HepG2 (cell line): ENCODE data around the gene TM4SF18. TPM values are rescaled to one million over a fixed set of nuclear protein-coding genes. Genes with fewer than 3 reads are reported as not detected.
A peak's percentile ranks its signal among the peaks of the same experiment; 100 is the strongest.

Experiments used
- AHR ChIP-seq: IDR thresholded peaks from 2 replicates; pipeline ENCODE4 v1.6.1; 2018; ENCODE audit warnings: missing genetic modification reagents, missing compliant biosample characterization
- CAMTA2 ChIP-seq: sonication (generic); formaldehyde crosslinking; IDR thresholded peaks from 2 replicates; pipeline ENCODE4 v1.4.0; 2020; ENCODE audit warnings: mild to moderate bottlenecking, missing genetic modification reagents, borderline replicate concordance
- ELF1 ChIP-seq: sonication (generic); formaldehyde crosslinking; IDR thresholded peaks from 2 replicates; pipeline ENCODE4 v1.4.0; 2020; ENCODE audit warnings: missing genetic modification reagents
- GPN1 ChIP-seq: sonication (generic); formaldehyde crosslinking; IDR thresholded peaks from 2 replicates; pipeline ENCODE4 v1.5.1; 2020; ENCODE audit warnings: missing genetic modification reagents, borderline replicate concordance
- HHEX ChIP-seq: IDR thresholded peaks from 2 replicates; pipeline ENCODE4 v1.6.1; 2016; ENCODE audit warnings: control low read depth
- HMG20A ChIP-seq: IDR thresholded peaks from 2 replicates; pipeline ENCODE4 v1.6.1; 2016; ENCODE audit warnings: borderline replicate concordance
- MTA1 ChIP-seq: sonication (generic); formaldehyde crosslinking; IDR thresholded peaks from 2 replicates; pipeline ENCODE4 v1.4.0; 2020; ENCODE audit warnings: missing genetic modification reagents, mild to moderate bottlenecking, borderline replicate concordance
- NR2F1 ChIP-seq, 2 experiments: fragments of 450-650 bp in 1 of 2; formaldehyde crosslinking in 1 of 2; IDR thresholded peaks; 2 replicates each; pipeline versions ENCODE4 v1.5.0 to v1.6.1; 2016 to 2020; ENCODE audit warnings: mild to moderate bottlenecking in 1 of 2, missing compliant biosample characterization in 1 of 2, missing genetic modification reagents in 1 of 2, moderate library complexity in 1 of 2
- RELA ChIP-seq: sonication (generic); formaldehyde crosslinking; IDR thresholded peaks from 2 replicates; pipeline ENCODE4 v1.4.0; 2020; ENCODE audit warnings: missing genetic modification reagents
- TGIF2 ChIP-seq: IDR thresholded peaks from 2 replicates; pipeline ENCODE4 v1.6.1; 2016; ENCODE audit warnings: control low read depth, missing compliant biosample characterization
- XRCC5 ChIP-seq: fragments of 200-400 bp; formaldehyde crosslinking; optimal IDR thresholded peaks from 2 replicates; pipeline ENCODE3; 2017; ENCODE audit warnings: mild to moderate bottlenecking, low read length
- YEATS4 ChIP-seq: sonication (generic); formaldehyde crosslinking; IDR thresholded peaks from 2 replicates; pipeline ENCODE4 v1.4.0; 2020; ENCODE audit warnings: missing genetic modification reagents, borderline replicate concordance
- ZFP62 ChIP-seq: sonication (generic); formaldehyde crosslinking; IDR thresholded peaks from 2 replicates; pipeline ENCODE4 v1.4.0; 2020; ENCODE audit warnings: missing genetic modification reagents
- ZFP82 ChIP-seq: sonication (generic); formaldehyde crosslinking; IDR thresholded peaks from 2 replicates; pipeline ENCODE4 v1.5.1; 2020; ENCODE audit warnings: mild to moderate bottlenecking, missing genetic modification reagents, borderline replicate concordance
- ZKSCAN1 ChIP-seq: fragments of 150-350 bp; IDR thresholded peaks from 2 replicates; pipeline ENCODE4 v1.6.1; 2014; ENCODE audit warnings: low read length
- ZNF468 ChIP-seq: sonication (generic); formaldehyde crosslinking; IDR thresholded peaks from 2 replicates; pipeline ENCODE4 v1.8.0; 2022; ENCODE audit warnings: mild to moderate bottlenecking, moderate library complexity, missing genetic modification reagents
- ZNF607 ChIP-seq: sonication (generic); formaldehyde crosslinking; IDR thresholded peaks from 2 replicates; pipeline ENCODE4 v1.5.1; 2020; ENCODE audit warnings: missing genetic modification reagents, mild to moderate bottlenecking, borderline replicate concordance
- ZNF841 ChIP-seq: sonication (generic); formaldehyde crosslinking; IDR thresholded peaks from 2 replicates; pipeline ENCODE4 v1.8.1; 2023; ENCODE audit warnings: missing genetic modification reagents, borderline replicate concordance
- ZSCAN21 ChIP-seq: sonication (generic); formaldehyde crosslinking; IDR thresholded peaks from 2 replicates; pipeline ENCODE4 v1.8.0; 2022; ENCODE audit warnings: mild to moderate bottlenecking, missing genetic modification reagents, moderate library complexity, borderline replicate concordance
- polyA plus RNA-seq, 8 experiments: library from polyadenylated mRNA; depleted of rRNA in 3 of 8; stranded (reverse) in 7 of 8; unstranded in 1 of 8; fragments of >200 nt; fragmentation: Illumina TruSeq in 4 of 8; extraction: Trizol in 4 of 8; gene quantifications; 2 replicates each; pipeline versions ENCODE4 v1.2.1 to v1.2.3, GENCODE V29; 2011 to 2016; ENCODE audit warnings: low read depth in 4 of 8, missing spikeins in 1 of 8, mixed read lengths in 1 of 8; ENCODE audit not compliant: insufficient read depth in 1 of 8
- total RNA-seq, 5 experiments: library from RNA; depleted of rRNA; stranded (reverse); fragments of >200 nt; fragmentation: Illumina TruSeq; extraction: Trizol; gene quantifications; 2 replicates each; pipeline ENCODE4 v1.2.3, GENCODE V29; 2016; ENCODE audit warnings: low read depth in 1 of 5
- TF ChIP-seq, protein P1 (sequence below): sonication (generic); formaldehyde crosslinking; IDR thresholded peaks from 2 replicates; pipeline ENCODE4 v1.4.0; 2020; ENCODE audit warnings: missing genetic modification reagents, borderline replicate concordance
- TF ChIP-seq, protein P2 (sequence below): sonication (generic); formaldehyde crosslinking; IDR thresholded peaks from 2 replicates; pipeline ENCODE4 v1.5.1; 2020; ENCODE audit warnings: missing genetic modification reagents, mild to moderate bottlenecking, borderline replicate concordance
- TF ChIP-seq, protein P3 (sequence below), 2 experiments: sonication (generic) in 1 of 2; formaldehyde crosslinking in 1 of 2; IDR thresholded peaks; 2 replicates each; pipeline versions ENCODE4 v1.4.0 to v1.6.1; 2018 to 2020; ENCODE audit warnings: missing genetic modification reagents in 2 of 2, borderline replicate concordance in 1 of 2, low read depth in 1 of 2, mild to moderate bottlenecking in 1 of 2, missing biosample characterization in 1 of 2

Gene TM4SF18
- total and polyA plus RNA-seq, 2 of the 13 experiments (the other 11 are each of a cell fraction or from before 2014, with no cell fraction given) = 0.15 TPM; not detected in 1

DNA sequence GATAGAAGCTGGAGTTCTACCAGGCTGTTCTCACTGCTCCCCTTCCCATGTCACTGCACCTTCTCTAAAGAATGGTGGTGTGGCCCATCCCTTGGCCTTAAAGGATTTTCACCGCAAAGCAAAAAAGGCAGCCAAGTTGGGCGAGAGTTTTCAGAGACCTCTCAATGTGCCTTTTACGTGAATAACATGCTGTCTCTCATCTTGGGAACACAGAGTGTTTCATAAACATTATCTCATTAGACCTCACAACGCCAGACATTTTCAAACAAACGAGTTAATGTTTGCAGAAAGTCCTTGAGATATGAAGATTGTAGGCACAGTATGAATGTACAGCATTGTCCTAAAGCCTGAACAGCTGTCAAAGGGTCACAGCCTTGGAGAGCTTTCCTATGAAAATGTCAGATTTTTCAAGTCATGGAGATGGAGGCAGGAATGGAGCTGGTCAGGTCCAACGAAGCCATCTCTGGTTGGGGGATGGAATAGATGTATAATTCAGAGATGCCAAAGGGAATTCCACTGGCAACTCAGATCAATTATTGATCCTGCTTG lies 22.7 kb upstream of the TM4SF18 start (continued):
- TF ChIP-seq, protein P1, sequence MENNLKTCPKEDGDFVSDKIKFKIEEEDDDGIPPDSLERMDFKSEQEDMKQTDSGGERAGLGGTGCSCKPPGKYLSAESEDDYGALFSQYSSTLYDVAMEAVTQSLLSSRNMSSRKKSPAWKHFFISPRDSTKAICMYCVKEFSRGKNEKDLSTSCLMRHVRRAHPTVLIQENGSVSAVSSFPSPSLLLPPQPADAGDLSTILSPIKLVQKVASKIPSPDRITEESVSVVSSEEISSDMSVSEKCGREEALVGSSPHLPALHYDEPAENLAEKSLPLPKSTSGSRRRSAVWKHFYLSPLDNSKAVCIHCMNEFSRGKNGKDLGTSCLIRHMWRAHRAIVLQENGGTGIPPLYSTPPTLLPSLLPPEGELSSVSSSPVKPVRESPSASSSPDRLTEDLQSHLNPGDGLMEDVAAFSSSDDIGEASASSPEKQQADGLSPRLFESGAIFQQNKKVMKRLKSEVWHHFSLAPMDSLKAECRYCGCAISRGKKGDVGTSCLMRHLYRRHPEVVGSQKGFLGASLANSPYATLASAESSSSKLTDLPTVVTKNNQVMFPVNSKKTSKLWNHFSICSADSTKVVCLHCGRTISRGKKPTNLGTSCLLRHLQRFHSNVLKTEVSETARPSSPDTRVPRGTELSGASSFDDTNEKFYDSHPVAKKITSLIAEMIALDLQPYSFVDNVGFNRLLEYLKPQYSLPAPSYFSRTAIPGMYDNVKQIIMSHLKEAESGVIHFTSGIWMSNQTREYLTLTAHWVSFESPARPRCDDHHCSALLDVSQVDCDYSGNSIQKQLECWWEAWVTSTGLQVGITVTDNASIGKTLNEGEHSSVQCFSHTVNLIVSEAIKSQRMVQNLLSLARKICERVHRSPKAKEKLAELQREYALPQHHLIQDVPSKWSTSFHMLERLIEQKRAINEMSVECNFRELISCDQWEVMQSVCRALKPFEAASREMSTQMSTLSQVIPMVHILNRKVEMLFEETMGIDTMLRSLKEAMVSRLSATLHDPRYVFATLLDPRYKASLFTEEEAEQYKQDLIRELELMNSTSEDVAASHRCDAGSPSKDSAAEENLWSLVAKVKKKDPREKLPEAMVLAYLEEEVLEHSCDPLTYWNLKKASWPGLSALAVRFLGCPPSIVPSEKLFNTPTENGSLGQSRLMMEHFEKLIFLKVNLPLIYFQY (CRISPR knock-in tag) = no peak
- no peak for TF ChIP-seq ZFP62 (CRISPR knock-in tag)
- TF ChIP-seq GPN1 (CRISPR knock-in tag) = no peak
- no peak for TF ChIP-seq ZKSCAN1
- peak; percentile 57; the same call in 1 of the 2 replicates for TF ChIP-seq YEATS4 (CRISPR knock-in tag)
- TF ChIP-seq TGIF2 (CRISPR knock-in tag) = no peak; the same call in 1 of the 2 replicates
- TF ChIP-seq ZSCAN21 (CRISPR knock-in tag) = no peak
- 0 out of 2 replicates have a peak, but pooled peaks have one; percentile 14 for TF ChIP-seq ELF1 (CRISPR knock-in tag)
- TF ChIP-seq RELA = no peak
- TF ChIP-seq AHR (CRISPR knock-in tag) = no peak; the same call in 1 of the 2 replicates
- TF ChIP-seq ZNF468 (CRISPR knock-in tag) = no peak
- TF ChIP-seq HHEX (CRISPR knock-in tag) = peak; percentile 21; the same call in 1 of the 2 replicates
- no peak for TF ChIP-seq MTA1 (CRISPR knock-in tag)
- no peak for TF ChIP-seq ZNF841 (CRISPR knock-in tag)
- TF ChIP-seq ZNF607 (CRISPR knock-in tag) = no peak
- peak; percentile 62 for TF ChIP-seq XRCC5
- TF ChIP-seq, protein P2, sequence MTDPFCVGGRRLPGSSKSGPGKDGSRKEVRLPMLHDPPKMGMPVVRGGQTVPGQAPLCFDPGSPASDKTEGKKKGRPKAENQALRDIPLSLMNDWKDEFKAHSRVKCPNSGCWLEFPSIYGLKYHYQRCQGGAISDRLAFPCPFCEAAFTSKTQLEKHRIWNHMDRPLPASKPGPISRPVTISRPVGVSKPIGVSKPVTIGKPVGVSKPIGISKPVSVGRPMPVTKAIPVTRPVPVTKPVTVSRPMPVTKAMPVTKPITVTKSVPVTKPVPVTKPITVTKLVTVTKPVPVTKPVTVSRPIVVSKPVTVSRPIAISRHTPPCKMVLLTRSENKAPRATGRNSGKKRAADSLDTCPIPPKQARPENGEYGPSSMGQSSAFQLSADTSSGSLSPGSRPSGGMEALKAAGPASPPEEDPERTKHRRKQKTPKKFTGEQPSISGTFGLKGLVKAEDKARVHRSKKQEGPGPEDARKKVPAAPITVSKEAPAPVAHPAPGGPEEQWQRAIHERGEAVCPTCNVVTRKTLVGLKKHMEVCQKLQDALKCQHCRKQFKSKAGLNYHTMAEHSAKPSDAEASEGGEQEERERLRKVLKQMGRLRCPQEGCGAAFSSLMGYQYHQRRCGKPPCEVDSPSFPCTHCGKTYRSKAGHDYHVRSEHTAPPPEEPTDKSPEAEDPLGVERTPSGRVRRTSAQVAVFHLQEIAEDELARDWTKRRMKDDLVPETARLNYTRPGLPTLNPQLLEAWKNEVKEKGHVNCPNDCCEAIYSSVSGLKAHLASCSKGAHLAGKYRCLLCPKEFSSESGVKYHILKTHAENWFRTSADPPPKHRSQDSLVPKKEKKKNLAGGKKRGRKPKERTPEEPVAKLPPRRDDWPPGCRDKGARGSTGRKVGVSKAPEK (CRISPR knock-in tag) = no peak
- TF ChIP-seq HMG20A (CRISPR knock-in tag) = peak; percentile 94; the same call in 1 of the 2 replicates
- TF ChIP-seq, protein P3, sequence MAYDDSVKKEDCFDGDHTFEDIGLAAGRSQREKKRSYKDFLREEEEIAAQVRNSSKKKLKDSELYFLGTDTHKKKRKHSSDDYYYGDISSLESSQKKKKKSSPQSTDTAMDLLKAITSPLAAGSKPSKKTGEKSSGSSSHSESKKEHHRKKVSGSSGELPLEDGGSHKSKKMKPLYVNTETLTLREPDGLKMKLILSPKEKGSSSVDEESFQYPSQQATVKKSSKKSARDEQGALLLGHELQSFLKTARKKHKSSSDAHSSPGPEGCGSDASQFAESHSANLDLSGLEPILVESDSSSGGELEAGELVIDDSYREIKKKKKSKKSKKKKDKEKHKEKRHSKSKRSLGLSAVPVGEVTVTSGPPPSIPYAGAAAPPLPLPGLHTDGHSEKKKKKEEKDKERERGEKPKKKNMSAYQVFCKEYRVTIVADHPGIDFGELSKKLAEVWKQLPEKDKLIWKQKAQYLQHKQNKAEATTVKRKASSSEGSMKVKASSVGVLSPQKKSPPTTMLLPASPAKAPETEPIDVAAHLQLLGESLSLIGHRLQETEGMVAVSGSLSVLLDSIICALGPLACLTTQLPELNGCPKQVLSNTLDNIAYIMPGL (CRISPR knock-in tag; IDR thresholded peaks at IDR 0.05; ENCODE audit: borderline replicate concordance in 1 of 2, low read depth in 1 of 2) = peak in 1 of 2 experiments; percentile 21; a peak in 1 of 4 replicates
- no peak for TF ChIP-seq ZFP82 (CRISPR knock-in tag)
- peak; percentile 86 to 95 for TF ChIP-seq NR2F1 (CRISPR knock-in tag; IDR thresholded peaks at IDR 0.05)
- TF ChIP-seq CAMTA2 (CRISPR knock-in tag) = no peak
